SKM-1 (cell line): Measurements from ENCODE around the gene TAF4.

ENCODE experiments used
- DNase-seq: peaks from one replicate; lab custom pipeline; 2025; ENCODE audit not compliant: unreplicated experiment; lab: John Stamatoyannopoulos, UW

TAF4 gene

DNA sequence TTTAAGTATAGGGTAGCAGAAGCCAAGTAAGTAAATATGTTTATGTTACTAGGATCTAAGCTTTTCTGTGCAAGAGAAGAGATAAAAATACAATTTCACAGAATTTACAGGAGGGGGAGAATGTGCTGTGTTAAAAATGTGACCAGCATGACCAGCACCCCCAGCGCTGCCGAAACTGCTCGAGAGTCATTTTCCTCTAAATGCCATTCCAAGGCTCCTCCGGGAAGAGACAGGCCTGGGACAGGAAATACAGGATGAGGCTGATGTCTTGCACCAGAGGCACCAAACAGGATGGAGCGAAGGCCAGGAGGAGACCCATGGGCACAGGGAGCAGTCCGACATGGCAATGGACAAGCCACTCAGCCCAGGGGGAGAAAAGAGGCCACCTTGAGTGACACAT is 21.1 kb downstream of the TAF4 start:
- DNase-seq, result no peak

DNA sequence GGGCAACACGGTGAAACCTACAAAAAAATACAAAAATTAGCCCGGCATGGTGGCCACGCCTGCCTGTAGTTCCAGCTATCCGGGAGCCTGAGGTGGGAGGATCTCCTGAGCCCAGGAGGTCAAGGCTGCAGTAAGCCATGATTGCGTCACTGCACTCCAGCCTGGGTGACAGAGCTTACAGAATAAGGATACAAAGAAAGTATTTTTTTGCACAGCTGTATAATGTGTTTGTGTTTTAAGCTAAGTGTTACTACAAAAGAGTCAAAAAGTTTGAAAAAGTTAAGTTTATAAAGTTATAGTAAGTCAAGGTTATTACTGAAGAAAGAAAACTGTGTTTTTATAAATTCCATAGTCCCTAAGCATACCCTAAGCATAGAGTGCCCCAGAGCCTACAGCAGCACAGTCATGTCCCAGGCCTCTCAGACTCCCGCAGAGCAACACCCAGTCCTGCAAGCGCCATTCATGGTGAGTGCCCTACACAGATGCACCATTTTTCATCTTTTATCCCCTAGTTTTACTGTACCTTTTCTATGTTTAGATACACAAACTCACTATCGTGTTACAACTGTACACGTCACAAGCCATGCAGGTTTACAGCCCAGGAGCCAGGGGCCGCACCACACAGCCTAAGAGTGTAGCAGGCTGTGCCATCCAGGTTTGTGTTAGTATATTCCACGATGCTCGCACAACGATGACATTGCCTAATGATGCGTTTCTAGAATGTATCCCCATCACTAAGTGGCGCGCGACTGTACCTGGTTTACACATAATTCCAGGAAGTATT is 22.4 kb downstream of the TAF4 start:
- no peak for DNase-seq

DNA sequence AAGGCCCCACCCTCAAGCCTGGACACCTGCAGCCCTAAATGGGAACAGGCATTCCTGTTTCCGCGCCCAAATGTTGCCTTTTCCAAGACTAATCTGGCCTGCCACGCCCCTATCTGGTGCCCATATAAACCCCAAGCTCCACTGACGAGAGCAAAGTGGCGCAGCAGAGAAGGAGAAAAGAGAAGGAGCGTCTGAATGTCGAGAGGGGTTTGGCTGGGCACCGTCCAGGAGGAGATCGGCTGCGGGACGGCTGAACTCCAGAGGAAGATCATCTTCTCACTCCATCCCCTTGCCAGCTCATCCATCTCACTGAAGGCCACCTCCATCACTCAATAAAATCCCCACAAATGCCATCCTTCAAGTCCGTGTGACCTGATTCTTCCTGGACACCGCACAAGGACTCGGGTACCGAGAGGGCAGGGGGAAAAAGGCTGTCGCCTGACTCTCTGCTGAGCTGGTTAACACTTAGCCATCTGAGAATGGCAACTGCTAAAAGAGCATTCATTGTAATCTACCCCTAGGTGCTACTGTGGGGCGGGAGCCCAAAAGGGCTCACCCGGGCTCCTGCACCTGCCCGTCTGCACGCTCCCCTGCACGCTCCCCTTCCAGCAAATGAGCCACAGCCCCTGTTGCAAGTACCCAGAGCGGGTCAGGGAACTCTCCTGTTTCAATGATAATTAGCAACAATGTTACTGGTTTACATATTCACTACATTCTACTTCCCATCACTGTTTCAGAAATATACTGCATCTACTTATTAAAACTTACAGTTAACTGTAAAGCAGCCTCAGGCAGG is 23.5 kb downstream of the TAF4 start:
- DNase-seq, result no peak

DNA sequence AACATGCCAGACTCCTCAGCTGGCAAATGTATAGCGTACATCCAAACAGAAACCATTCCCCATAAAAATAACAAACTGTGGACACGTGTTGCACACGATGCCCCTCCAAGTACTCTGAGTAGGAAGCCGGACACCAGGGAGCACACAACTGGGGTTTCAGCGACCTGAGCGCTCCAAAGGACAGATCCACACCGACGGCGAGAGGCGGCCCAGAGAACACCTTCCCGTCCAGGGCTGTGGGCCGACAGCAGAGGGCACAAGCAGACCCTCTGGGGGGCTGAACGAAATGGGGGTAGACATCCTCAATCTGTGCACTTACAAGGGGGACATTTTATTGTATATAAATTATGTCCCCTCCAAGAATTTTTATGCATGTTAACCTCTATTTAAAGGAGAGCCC is 24.7 kb downstream of the TAF4 start:
- DNase-seq, result no peak

DNA sequence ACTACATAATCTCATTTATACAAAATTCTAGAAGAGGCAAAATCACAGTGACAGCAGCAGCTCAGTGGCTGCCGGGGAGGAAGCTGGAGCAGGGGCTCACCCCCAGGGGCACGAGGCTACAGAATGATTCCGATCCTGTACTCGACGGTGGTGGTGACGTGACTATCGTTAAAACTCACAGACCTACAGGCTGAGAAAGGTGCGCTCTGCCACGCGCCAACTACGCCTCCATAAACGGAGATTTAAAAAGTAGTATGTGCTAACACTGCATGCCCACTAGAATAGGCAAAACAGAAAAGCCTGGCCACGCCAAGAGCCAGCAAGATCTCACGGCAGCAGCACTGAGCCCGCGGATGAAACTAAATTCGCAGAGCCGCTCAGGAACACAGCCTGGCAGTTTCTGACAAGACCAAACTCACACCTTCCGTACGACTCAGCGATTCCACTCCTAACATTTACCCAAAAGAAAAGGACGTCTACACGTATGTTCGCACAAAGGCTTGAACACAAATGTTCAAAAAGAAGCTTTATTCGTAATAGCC is 25.2 kb downstream of the TAF4 start:
- DNase-seq, result no peak

DNA sequence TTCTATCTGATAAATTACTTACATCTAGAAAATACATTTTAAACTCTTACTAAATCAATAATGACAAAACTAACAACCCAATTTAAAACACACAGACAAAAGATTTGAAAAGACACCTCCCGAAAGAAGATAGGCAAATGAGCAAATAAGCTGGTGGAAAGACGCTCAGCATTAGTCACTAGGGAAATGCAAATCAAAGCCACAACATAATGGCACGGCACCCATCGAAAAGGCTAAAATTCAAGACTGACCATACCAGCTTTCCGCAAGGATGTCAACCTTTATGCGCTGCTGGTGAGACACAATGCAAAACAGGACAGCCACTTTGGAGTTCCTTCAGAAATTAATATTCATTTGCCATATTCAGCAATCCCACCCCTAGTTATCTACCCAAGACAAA is 25.9 kb downstream of the TAF4 start:
- no peak for DNase-seq

DNA sequence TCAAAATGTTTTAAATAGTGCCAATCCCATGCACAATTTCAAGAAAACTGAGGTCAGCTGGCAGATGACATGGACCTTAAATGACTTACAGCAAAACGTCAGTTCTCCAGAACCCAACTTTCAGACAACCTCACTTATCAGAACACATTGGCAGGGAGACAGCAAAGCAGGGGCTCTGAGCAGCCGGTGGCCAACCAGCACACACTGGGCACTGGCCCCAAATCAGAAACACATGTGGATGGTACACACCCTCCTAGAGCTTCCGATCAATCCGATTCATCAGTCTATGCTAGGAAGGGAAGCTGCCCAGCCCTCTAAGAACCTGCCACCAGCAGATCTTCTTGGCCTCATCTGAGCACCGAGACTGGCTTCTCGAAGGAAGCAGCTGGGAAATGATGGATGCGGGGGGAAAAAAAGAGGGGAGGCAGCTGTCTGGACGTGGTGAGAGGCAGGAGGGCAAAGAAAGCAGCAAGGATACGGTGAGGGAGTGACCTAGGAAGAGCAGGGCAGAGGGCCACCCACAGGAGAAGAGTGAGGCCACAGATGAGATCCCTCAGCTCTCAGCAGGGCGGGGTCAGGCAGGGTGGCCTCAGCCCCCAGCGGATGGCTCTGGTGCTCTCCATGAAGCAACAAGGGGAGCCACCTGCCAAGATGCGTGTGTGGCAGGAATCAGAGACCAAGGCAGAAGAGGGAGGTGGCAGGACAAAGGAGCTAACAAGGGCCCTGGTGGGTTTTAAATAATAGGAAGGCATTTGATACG is 32.9 kb downstream of the TAF4 start:
- DNase-seq, result no peak

DNA sequence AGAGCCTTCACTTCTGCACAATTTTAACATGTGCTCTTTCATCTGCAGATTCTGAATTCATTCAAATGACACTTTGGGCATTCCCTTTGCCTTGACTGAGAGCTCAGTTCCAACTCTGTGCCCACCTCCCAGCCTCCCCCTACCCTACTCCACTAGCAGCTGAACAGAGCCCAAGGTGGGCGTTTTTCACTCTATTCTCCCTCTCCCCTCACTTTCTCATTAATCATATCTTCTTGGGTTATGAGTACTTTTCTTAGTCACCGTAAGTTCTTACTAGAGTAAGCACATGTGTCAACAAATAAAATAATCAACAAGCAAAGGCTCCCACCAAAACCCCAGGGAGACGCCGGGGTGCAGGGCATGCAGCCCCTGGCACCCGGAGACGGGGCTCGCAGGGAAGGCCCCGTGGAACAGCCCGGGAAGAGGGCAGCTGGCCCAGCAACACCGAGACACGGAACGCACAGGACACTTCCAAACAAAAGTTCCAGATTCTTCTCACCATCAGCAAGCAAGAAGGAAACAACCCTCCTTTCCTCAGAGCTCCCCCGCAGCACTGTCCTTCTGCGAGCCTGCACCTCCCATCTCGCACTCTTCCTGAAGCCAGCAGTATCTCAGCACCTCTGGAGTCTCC is 34.1 kb downstream of the TAF4 start:
- DNase-seq, result no peak

DNA sequence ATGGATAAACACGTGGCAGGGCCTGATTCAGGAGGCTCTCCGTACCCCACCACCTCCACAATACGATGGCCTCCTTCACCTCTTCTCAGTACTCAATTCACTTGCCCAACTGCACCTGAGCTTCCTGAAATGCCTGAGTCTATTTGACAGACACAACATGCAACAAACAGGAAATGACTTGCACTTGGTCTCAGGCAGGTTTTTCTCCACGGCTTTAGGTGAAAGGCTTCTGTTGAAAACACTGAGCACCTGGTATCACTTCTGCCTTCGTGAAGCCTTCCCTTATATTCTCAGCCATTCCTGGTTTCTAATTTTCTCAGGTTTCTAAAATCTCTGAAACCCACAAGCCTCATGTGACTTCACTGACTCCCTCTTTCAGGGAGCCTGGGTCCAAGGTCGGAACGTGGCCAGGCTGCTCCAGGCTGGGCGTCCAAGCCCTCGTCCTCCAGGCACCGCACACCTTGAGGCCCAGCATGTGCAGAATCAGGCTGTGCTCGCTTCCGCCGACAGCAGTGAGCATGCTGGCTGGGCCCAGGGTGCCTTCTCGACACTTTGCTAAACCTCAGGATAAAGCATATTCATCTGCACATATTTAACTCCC is 34.7 kb downstream of the TAF4 start:
- no peak for DNase-seq

DNA sequence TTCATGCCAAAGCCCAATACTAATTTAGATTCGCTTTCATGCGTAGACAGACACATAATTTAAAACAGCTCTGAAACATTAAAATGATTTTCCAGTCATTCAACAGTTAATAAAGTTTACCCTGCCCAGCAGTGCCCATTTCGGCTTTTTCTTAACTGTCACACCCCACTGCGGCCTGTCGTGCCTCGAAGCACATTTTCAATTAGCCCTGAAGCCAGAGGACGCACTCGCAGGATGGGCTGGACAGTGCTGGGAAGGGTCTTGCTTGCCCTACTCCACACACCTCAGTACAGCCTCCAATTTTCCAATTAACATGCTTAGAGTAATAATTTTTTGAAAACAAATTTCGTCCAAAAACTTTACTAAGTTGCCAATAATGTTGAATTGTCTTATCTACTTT is 35.3 kb downstream of the TAF4 start:
- no peak for DNase-seq

DNA sequence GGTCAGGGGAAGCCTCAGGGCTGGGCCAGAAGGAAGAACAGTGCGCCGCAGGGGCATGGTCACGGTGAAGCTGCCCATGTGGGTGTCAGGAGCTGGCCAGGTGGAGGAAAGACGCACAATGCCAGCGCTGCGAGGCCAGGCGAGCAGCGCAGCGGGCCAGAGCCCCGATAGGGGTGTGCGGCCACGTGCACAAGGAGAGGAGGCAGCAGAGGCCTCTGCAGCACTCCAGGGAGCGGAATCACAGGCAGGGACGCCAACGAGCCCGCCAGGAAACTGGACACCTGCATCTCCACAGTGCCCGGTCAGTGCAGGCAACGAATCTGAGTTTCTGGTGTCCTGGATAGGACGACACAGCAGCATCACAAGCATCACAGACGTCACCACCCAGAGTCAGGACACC is 35.7 kb downstream of the TAF4 start:
- no peak for DNase-seq

DNA sequence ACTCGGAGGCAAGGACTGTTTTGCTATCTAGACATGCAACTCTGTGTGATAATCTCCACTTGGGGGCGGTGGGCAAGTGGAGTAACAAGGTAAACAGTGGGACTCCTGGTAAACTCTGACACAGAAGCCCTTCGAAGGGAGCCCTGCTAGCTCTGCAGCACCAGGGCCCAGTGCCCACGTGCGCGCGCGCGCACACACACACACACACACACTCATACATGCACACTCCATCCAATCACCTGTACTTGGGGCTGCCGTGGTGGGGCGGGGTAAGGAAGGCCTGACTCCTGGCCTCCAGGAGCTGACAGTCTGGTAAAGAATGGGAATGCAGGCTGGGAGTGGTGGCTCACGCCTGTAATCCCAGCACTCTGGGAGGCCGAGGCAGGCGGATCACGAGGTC is 36.4 kb downstream of the TAF4 start:
- no peak for DNase-seq

DNA sequence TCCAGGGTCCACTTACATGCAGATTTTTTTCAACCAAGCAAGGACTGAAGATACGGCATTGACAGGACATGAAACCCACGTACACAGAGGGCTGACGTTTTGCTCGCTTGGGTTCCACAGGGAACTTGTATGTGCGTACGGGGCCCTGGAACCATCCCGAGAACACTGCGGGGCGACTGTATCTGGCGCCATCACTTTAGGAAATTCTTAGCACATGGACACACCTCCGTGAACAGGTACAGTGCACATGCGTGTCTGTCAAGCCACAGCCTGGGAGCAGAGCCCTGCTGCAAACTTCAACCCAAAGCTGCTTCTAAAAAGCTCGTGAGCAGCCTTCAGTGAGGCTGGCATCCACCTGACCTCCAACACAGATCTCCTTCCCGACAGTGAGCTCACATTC is 37.3 kb downstream of the TAF4 start:
- no peak for DNase-seq

DNA sequence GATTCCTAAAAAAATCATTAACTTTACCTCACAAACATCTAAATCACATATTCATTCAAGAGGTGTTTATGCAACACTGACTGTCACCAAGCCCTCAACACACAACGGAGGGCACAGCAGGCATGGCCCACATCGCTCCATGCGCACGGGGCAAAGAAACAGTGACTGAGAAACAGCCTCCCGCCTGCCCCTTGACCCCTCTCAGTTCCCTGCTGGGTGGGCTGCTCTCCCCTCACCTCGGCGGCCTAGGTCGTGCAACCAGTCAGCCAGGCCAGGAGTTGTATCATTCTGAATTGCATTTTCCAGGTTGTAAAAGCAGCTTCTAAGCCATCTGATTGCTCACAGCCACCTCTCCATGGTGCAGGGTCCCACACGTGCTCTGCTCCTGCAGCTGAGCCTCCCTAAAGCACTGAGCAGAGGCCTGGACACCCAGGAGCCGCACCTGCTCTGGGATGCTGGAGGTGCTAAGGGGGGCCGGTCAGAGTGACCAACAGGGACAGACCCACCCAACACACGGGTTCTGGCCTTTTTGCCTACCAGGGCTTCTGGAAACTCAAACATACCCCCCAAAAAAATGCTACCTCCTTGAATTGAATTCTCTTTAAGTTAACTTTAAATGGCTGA is 37.9 kb downstream of the TAF4 start:
- no peak for DNase-seq

DNA sequence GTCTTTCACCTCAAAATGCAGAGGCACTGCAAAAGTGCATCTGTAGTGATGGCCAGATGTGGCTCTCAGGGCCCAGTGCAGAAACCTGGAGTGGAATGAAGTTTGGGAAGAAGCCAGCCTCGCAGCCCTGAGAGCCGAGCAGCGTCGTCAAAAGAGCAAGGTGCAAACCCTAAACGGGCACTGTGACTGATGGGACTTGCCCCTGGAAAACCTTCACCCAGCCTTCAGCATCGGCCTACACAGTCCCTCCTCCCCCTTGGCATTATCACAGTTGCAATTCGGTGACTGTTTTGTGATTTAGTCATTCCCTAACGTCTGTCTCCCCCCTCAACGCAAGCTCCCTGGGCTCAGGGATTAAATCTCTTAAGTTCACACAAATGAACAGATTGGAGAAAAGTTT is 38.6 kb downstream of the TAF4 start:
- DNase-seq, result no peak

DNA sequence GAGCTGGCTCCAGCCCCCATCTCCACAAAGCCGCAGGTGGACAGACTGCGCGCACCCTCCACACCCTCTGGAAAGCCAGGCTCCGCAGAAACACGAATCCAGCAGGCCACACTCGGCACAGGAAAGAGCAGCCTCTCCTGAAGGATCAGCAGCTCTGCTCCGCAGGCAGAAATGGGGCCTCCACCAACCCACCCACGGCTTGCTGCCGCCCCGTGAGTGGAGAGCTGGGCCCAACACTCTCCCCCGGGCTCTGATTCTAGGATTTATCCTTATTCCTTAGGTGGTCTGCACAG is 39.2 kb downstream of the TAF4 start:
- DNase-seq, result no peak

DNA sequence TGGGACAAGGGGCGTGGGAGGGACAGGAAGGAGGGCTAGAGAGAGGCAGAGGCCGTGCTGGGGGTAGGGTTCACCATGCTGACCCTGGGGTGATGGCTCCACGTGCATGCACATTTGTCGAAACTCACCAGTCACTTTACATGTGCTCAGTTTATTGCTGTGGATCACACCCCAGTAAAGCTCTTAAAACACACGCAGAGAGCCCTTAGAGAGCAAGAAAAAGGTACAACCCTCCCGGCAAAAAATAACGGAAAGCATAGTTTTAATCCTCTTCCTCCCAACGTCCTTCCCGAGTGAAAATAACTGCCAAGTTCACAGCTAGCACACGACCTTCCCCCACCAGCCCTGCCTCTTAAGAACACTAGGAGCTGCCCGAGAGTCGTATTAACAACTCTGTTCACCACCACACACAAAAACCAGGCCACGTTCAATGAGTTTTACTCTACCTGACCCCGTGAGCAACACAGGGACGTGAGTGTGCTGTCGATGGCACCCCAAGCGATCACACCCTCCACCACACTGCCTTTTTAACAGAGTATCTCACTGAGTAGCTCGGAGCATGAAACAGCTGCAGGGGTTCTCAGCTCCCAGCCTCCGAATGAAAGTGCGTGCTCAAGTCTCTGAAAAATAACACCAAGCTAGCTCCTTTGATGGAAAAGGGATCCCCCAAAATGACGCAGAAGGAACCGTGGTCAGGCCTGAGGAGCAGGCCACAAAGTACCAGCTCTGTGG is 39.7 kb downstream of the TAF4 start:
- no peak for DNase-seq

DNA sequence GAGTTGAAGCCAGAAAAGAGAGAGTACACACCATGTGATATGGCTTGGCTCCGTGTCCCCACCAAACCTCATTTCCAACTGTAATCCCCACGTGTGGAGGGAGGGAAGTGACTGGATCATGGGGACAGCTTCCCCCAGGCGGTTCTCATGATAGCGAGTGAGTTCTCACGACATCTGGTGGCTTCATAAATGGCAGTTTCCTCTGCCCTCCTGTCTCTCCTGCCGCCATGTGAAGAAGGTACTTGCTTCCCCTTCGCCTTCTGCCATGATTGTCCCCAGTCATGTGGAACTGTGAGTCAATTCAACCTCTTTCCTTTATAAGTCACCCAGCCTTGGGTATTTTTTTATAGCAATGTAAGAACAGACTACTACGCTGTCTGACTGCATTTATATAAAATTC is 40.3 kb downstream of the TAF4 start:
- no peak for DNase-seq

DNA sequence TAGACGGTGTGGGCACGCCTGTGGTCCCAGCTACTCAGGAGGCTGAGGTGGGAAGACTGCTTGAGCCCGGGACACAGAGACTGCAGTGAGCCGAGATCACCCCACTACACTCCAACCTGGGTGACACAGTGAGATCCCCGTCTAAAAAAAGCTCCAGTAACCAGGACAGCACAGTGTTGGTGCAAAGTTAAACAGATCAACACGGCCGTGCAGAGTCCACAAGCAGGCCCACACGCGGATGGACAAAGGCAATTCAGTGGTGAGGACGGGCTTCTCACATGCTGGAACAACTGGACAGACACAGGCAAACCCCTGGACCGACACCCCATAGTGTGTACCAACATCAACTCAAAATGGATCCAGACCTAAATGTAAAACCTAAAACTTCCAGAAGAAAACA is 41.7 kb downstream of the TAF4 start:
- DNase-seq, result no peak

DNA sequence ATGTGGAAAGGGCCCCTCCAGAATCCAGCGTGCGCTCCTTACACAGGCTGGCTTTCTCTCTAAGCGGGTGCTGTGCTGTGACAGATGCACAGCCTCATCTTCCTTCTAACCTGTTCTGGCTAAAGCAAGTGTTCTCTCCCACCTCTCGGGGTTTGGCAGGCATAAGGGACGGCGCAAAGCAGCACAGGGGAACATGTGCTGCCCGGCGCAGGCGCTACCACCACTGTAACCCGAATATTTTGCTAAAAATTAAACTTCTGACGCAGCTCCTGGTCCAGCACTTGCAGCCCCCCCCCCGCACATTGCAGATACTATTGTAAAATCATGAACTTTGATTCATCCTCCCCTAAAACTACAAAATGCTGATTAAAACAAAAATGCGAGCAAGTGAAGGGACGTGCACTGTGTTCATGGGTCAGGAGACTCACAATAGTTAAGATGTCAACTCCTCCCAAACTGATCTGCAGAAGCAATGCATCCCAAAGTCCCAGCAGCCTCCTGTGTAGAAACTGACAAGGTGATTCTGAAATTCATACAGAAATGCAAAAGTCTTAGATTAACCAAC is 43.0 kb downstream of the TAF4 start:
- DNase-seq, result no peak
